A204.1 (cell line): ENCODE data around the gene SARDH.
"Not testable (repeated sequence)": the region's sequence is repeated elsewhere in the genome, so short reads cannot be mapped to it uniquely, and the experiment has no call there.

Source experiments
- FAIRE-seq: peaks from 2 replicates; lab custom pipeline; 2012; peaks lifted over from hg19 to GRCh38; lab: Jason Lieb, UNC

The SARDH gene

DNA sequence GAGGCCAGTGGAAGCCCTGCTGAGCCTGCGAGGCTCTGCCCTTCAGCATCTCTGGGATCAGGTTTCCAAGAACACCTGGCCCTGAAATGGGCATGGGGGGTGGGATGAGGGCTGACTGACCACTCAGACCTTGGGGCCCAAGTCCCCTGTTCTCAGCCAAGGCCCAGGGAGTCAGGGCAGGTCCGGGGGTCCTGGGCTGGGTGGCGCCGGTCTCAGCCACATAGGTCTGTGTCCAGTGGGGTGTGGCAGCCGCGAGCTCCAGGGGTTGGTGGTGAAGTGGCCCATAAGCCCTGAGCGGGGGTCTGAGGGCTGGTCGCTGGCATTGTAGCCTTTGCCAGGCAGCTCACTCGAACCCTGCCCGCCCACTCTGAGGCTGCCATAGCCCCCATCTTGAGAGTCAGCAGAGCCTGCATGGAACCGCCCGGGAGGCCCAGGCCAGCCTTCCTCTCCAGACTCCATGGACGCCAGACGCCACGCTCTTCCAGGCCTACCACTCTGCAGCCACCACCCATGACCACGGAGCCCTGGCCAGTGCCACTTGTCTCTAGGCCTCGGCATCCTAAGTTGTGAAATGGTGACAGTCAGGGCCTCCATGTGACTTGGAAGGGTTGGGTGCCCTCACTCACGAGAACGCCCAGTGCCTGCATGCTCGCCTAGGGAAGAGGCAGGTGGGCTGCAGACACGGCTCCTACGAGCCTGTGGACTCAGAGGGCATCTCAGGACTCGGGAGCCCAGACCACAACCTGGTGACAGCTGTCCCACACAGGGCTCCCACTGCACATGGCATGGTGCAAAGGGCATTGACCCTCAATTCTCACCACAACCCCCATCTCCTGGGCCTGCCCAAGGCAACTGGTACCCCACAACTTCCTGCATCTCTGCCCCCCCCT is 108.7 kb downstream of the SARDH start:
- no peak for FAIRE-seq

DNA sequence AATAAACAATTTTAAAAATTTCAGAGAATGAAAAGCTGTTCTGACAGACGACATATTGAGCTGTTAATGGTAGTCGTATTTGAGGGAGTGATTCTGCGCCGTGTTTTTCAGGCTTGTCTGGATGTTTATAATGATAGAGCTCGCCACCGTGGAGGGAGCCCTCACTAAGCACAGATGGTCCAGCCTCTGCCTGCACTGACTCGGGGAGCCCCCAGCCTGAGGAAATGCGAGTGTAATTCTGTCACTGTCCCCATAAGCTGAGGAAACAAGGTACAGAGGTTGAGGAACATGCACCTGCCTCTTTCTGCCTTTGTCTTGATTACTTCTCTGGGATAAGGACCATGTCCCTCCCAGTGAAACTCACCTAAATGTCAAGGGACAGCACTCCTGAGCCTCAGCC is 109.4 kb downstream of the SARDH start:
- FAIRE-seq, result no peak

DNA sequence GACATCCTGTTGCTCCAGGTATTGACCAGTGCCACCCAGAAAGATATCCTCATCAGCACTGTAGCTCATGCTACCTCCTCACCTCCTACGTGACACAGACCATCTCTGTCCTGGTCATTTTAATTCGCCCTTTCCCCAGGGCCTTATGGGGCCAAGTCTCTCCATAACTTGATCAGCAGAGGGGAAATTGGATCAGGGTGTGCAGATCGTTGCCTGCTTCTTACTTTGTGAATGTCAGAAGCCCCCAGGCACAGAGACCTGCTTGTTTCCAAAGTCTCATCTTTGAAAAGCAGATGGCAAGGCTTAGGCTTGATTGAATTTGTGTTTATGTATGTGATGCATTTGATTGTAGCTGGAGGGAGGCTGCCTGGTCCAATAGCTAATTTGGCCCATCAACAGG is 110.8 kb downstream of the SARDH start:
- no peak for FAIRE-seq

DNA sequence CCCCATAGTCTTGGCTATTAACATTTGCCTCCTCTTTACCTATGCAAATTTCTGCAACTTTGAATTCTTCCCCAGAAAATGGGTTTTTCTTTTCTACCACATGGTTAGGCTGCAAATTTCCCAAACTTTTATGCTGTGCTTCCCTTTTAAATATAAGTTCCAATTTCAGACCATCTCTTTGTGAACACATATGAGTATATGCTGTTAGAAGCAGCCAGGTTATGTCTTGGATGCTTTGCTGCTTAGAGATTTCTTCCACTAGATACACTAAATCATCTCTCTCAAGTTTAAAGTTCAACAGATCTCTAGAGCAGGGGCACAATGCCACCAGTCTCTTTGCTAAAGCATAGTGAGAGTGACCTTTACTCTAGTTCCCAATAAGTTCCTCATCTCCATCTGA is 112.1 kb downstream of the SARDH start:
- FAIRE-seq, result not testable (repeated sequence)

DNA sequence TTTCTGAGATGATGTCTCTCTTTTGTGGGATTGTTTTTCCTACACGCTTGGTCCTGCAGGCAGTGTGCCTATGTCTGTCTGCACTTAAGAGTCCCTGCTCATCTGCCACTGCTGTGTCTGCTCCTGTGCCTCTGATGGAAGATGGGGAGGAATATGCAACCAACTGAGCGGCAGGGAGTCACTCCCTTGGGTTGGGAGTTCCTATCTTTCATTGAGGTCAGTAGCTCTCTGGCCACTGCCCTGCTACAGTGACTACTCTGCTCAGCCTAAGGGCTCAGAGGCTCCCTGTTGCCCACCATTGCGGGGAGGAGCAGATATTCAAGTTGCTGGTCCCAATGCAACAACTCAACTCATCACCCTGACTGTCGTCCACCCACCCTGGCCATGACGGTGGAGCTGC is 115.6 kb downstream of the SARDH start:
- FAIRE-seq, result no peak

DNA sequence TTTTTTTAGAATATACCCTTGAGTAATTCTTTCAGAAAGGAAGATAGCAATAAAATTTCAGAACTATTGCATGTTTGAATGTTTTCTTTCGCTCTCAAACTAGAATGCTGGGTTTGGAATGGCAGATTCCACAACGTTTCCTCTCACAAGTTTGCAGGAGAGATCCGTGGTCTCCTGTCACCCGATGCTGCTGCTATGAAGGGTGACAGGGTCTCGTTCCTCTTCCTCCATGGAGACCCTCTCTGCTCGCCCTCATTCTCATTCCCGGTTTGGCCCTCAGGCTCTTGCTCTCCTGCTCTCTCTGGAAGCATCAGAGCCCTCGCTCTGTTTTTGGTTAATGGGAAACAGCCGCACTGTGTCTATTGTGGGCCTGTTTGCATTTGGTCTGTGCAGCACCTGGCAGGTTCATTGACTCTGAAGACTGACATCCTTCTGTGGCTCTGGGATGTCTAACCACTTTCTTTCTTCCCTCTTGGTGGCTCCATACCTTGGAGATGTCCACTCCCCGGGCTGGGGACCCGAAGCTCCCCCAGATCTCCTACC is 116.4 kb downstream of the SARDH start:
- FAIRE-seq, result no peak

DNA sequence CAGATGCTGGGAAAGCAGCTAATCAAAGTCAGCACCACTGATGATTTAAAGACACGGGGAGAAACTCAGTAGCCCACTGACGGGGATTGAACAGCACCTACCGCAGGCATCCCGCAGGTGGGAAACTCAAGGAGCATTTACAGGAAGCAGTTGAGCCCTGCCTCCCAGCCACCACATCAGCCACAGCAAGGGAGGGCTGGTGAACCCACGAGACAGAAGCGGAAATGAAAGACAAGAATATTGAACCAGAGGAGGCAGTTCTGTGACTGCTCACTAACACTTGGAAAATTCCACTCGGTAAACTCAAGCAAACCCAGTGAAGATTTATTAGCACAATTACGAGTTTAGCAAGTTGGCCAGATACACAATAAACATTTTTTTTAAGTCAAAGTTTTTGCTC is 118.4 kb downstream of the SARDH start:
- no peak for FAIRE-seq

DNA sequence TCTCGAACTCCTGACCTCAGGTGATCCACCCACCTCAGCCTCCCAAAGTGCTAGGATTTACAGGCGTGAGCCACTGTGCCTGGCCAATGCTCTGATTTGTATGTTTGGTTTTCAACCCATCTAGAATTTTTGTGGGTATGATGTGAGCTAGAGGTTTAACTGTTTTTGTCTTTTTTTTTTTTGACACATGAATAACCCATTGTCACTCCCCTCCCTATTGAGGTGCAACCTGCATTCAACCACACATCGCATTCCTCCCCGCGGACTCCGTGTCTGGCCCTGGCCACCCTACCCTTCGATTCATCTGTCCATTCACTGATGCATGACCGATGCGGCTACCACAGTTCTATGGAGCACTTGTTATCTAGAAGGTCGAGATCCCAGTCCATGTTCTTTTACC is 119.4 kb downstream of the SARDH start:
- no peak for FAIRE-seq

DNA sequence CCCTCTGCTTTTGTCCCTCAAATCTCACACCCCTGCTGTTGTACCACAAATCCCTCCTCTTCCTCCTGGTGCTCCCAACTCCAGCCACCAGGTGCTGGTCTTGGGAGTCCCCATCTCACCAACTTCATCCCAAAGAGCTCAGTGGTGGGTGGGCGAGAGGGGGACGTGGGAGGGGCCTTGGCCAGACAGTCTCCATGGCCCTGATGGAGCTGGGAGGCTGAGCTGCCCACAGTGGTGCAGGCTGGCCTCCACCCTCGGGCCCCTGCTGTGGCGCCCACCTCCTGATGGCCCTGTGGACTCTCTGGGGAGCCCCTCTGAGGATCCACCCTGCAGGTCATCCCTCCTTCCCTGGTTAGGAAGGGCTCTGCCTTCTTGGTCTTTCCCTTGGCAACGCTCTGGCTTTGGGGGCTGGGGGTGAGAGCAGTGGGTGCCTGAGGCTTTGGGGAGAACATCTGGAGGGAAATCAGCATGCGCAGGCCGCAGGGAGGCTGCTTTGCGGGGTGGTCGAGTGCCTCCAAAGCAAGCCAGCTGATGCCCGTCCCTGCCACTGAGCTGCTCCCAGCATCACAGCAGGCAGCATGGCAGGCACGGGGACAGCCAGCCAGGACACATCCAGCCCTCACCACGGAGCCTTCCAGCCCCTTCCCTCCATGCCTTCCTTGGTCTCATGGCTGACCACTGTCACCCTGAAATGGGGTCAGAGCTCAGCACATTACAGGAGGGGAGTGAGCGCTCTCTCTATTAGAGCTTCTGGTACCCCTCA is 121.3 kb downstream of the SARDH start:
- FAIRE-seq, result no peak

DNA sequence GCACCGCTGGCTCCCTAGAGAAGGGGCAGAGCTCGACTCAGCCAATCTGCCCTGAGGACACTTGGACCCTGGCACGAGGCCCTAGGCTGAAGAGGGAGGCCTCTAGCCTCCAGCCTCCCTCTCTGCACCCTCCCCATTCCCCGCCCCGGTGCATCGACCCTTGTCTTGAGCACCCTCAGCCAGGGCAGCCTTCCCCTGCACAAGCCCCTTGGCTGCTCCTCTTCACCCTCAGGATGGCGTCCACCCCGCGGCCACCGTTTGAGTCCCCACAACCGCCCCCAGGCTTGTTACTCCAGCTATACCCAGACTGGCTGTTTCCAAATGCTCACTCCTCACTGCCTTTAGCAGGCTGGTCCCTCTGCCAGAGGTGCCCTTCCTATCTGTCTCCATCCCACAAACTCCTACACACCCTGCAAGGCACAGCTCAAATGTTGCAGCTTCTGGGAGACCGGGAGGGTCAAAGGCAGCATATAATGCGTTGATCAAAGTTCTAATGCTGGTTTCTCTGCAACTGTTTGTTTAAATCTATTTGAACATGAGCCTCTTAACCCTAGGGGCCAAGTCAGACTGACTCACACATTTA is 122.5 kb downstream of the SARDH start:
- no peak for FAIRE-seq

DNA sequence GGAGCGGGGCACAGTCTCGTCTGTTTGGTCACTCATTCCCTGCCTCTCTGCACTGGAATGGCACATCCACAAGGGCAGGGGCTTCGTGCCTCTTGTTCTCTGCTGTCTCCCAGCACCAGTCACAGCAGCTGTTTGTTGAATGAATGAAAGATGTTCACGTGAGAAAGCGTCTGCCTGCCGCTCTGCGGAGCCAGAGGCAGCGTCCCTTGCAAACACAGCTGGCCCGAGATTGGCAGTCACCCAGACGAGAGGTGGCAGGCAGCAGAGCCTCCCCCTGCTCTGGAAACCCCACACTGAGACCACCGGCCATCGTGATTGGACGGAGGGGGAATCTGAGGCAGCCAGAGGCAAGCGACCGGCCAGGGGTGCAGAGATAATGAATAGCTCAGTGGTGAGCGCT is 123.0 kb downstream of the SARDH start:
- no peak for FAIRE-seq

DNA sequence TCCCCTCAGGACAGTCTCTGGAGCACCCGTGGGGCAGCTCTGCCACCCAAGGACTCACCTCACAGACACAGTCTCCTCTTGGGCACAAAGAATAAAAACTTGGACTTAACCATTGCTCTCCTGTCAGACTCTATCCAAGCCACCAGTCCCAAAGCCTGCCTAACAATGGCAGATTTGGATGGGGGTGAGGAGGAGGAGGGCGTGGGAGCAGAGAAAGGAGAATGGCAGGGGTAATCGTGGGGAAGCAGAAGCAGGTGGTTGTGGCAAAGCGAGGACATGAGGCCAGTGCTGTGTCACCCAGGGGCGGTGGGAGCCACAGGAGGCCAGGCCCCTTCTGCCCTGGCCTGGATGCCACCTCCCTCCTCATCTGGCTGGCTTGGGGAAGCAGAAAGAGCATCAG is 123.5 kb downstream of the SARDH start:
- FAIRE-seq, result no peak

DNA sequence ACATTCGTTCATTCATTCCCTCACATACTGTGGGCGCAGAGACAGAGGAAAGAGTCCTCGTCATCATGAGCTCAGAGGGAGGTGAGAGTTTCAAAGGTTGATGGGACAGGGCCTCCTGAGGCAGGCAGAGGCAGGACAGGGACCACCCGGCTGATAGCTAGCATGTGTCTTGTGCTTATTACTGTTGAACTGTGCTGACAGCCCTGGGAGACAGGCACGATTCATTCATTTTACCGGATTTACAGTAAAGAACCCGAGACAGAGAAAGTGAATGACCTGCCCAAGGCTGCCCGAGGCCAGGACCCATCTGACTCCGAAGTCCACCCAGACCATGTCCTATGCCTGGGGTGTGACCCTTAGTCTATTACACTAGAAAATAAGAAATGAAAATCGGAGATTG is 124.1 kb downstream of the SARDH start:
- FAIRE-seq, result no peak
